HEK293 (cell line): ENCODE results near the gene CACNA1D.

Experiments used
- MZF1 ChIP-seq: fragments of 450-650 bp; formaldehyde crosslinking; IDR thresholded peaks from 2 replicates; pipeline ENCODE4 v1.5.1; 2017; ENCODE audit warnings: missing biosample characterization, missing genetic modification characterization, borderline replicate concordance
- PRDM6 ChIP-seq: fragments of 450-650 bp; formaldehyde crosslinking; IDR thresholded peaks from 2 replicates; pipeline ENCODE4 v1.5.1; 2017; ENCODE audit warnings: missing biosample characterization, missing genetic modification characterization
- WT1 ChIP-seq: fragments of 450-650 bp; formaldehyde crosslinking; IDR thresholded peaks from 2 replicates; pipeline ENCODE4 v1.5.1; 2016; ENCODE audit warnings: missing biosample characterization, missing genetic modification characterization
- ZBTB26 ChIP-seq: fragments of 450-650 bp; formaldehyde crosslinking; optimal IDR thresholded peaks from 2 replicates; pipeline ENCODE3; 2016; ENCODE audit warnings: missing biosample characterization, mild to moderate bottlenecking, missing genetic modification characterization
- ZBTB48 ChIP-seq: fragments of 450-650 bp; formaldehyde crosslinking; IDR thresholded peaks from 2 replicates; pipeline ENCODE4 v1.5.1; 2016; ENCODE audit warnings: missing biosample characterization, missing genetic modification characterization
- ZFP37 ChIP-seq: fragments of 450-650 bp; formaldehyde crosslinking; IDR thresholded peaks from 2 replicates; pipeline ENCODE4 v1.5.1; 2016; ENCODE audit warnings: missing biosample characterization, missing genetic modification characterization
- ZFP41 ChIP-seq: fragments of 450-650 bp; formaldehyde crosslinking; IDR thresholded peaks from 2 replicates; pipeline ENCODE4 v1.5.1; 2016; ENCODE audit warnings: missing biosample characterization, missing genetic modification characterization, borderline replicate concordance
- ZNF146 ChIP-seq: fragments of 450-650 bp; formaldehyde crosslinking; IDR thresholded peaks from 2 replicates; pipeline ENCODE4 v1.5.1; 2016; ENCODE audit warnings: missing biosample characterization, missing genetic modification characterization
- ZNF148 ChIP-seq: fragments of 450-650 bp; formaldehyde crosslinking; IDR thresholded peaks from 2 replicates; pipeline ENCODE4 v1.5.0; 2017; ENCODE audit warnings: missing biosample characterization, missing genetic modification characterization, borderline replicate concordance
- ZNF23 ChIP-seq: fragments of 450-650 bp; formaldehyde crosslinking; IDR thresholded peaks from 2 replicates; pipeline ENCODE4 v1.5.1; 2016; ENCODE audit warnings: missing biosample characterization, missing genetic modification characterization, borderline replicate concordance
- ZNF302 ChIP-seq: fragments of 450-650 bp; formaldehyde crosslinking; IDR thresholded peaks from 2 replicates; pipeline ENCODE4 v1.5.1; 2016; ENCODE audit warnings: missing biosample characterization, missing genetic modification characterization, low read depth
- ZNF423 ChIP-seq: fragments of 450-650 bp; formaldehyde crosslinking; IDR thresholded peaks from 2 replicates; pipeline ENCODE4 v1.5.1; 2016; ENCODE audit warnings: missing biosample characterization, missing genetic modification characterization
- ZNF433 ChIP-seq: fragments of 450-650 bp; formaldehyde crosslinking; IDR thresholded peaks from 2 replicates; pipeline ENCODE4 v1.5.1; 2016; ENCODE audit warnings: missing biosample characterization, missing genetic modification characterization, low read depth
- ZNF473 ChIP-seq: fragments of 450-650 bp; formaldehyde crosslinking; IDR thresholded peaks from 2 replicates; pipeline ENCODE4 v1.5.1; 2017; ENCODE audit warnings: missing biosample characterization, missing genetic modification characterization
- ZNF48 ChIP-seq: fragments of 450-650 bp; formaldehyde crosslinking; IDR thresholded peaks from 2 replicates; pipeline ENCODE4 v1.5.1; 2016; ENCODE audit warnings: missing biosample characterization, missing genetic modification characterization
- ZNF529 ChIP-seq: fragments of 450-650 bp; formaldehyde crosslinking; IDR thresholded peaks from 2 replicates; pipeline ENCODE4 v1.5.1; 2017; ENCODE audit warnings: missing genetic modification characterization, missing biosample characterization; ENCODE audit not compliant: insufficient replicate concordance
- ZNF558 ChIP-seq: fragments of 450-650 bp; formaldehyde crosslinking; IDR thresholded peaks from 2 replicates; pipeline ENCODE4 v1.5.1; 2016; ENCODE audit warnings: missing biosample characterization, missing genetic modification characterization
- ZNF629 ChIP-seq: fragments of 450-650 bp; formaldehyde crosslinking; IDR thresholded peaks from 2 replicates; pipeline ENCODE4 v1.5.1; 2017; ENCODE audit warnings: missing biosample characterization, missing genetic modification characterization
- ZNF660 ChIP-seq: fragments of 450-650 bp; IDR thresholded peaks from 2 replicates; pipeline ENCODE4 v1.5.1; 2018; ENCODE audit warnings: missing biosample characterization, mild to moderate bottlenecking, missing genetic modification characterization
- ZNF747 ChIP-seq: fragments of 450-650 bp; formaldehyde crosslinking; IDR thresholded peaks from 2 replicates; pipeline ENCODE4 v1.5.1; 2016; ENCODE audit warnings: missing biosample characterization, missing genetic modification characterization
- ZSCAN23 ChIP-seq: fragments of 450-650 bp; formaldehyde crosslinking; IDR thresholded peaks from 2 replicates; pipeline ENCODE4 v1.5.1; 2016; ENCODE audit warnings: missing biosample characterization, missing genetic modification characterization
- TF ChIP-seq, protein P1 (sequence below): fragments of 450-650 bp; formaldehyde crosslinking; IDR thresholded peaks from 2 replicates; pipeline ENCODE4 v1.5.1; 2016; ENCODE audit warnings: missing biosample characterization, missing genetic modification characterization
- TF ChIP-seq, protein P2 (sequence below): fragments of 450-650 bp; formaldehyde crosslinking; IDR thresholded peaks from 2 replicates; pipeline ENCODE4 v1.5.1; 2016; ENCODE audit warnings: missing biosample characterization, missing genetic modification characterization
- TF ChIP-seq, protein P3 (sequence below): fragments of 450-650 bp; formaldehyde crosslinking; IDR thresholded peaks from 2 replicates; pipeline ENCODE4 v1.5.1; 2016; ENCODE audit warnings: missing biosample characterization, missing genetic modification characterization
- TF ChIP-seq, protein P4 (sequence below): fragments of 450-650 bp; formaldehyde crosslinking; conservative IDR thresholded peaks from 2 replicates; pipeline ENCODE4 v1.5.1; 2016; ENCODE audit warnings: low read depth, missing biosample characterization, missing genetic modification characterization

CACNA1D gene

GRCh38 chr3:53489787-53490458, 4.5 kb upstream of the CACNA1D start (continued):
- TF ChIP-seq, protein P1, sequence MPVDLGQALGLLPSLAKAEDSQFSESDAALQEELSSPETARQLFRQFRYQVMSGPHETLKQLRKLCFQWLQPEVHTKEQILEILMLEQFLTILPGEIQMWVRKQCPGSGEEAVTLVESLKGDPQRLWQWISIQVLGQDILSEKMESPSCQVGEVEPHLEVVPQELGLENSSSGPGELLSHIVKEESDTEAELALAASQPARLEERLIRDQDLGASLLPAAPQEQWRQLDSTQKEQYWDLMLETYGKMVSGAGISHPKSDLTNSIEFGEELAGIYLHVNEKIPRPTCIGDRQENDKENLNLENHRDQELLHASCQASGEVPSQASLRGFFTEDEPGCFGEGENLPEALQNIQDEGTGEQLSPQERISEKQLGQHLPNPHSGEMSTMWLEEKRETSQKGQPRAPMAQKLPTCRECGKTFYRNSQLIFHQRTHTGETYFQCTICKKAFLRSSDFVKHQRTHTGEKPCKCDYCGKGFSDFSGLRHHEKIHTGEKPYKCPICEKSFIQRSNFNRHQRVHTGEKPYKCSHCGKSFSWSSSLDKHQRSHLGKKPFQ (tag by site-specific recombination), result peak; percentile 54; the same call in 1 of the 2 replicates
- TF ChIP-seq ZNF433 (no peak), WT1 (tag by site-specific recombination) (0 out of 2 replicates have a peak, but pooled peaks have one; percentile 32), ZNF148 (tag by site-specific recombination) (no peak), ZNF302 (tag by site-specific recombination) (no peak), ZNF48 (tag by site-specific recombination) (no peak), ZFP37 (tag by site-specific recombination) (no peak), PRDM6 (peak; percentile 83), ZNF558 (tag by site-specific recombination) (no peak), ZNF660 (tag by site-specific recombination) (no peak), ZNF146 (tag by site-specific recombination) (no peak), ZNF423 (tag by site-specific recombination) (0 out of 2 replicates have a peak, but pooled peaks have one; percentile 19), ZBTB48 (tag by site-specific recombination) (no peak), ZNF473 (tag by site-specific recombination) (no peak), ZNF629 (tag by site-specific recombination) (no peak), ZNF529 (tag by site-specific recombination) (no peak), ZBTB26 (no peak), ZNF23 (no peak), ZFP41 (no peak), MZF1 (tag by site-specific recombination) (no peak), ZSCAN23 (tag by site-specific recombination) (no peak), ZNF747 (tag by site-specific recombination) (no peak)
- TF ChIP-seq, protein P2, sequence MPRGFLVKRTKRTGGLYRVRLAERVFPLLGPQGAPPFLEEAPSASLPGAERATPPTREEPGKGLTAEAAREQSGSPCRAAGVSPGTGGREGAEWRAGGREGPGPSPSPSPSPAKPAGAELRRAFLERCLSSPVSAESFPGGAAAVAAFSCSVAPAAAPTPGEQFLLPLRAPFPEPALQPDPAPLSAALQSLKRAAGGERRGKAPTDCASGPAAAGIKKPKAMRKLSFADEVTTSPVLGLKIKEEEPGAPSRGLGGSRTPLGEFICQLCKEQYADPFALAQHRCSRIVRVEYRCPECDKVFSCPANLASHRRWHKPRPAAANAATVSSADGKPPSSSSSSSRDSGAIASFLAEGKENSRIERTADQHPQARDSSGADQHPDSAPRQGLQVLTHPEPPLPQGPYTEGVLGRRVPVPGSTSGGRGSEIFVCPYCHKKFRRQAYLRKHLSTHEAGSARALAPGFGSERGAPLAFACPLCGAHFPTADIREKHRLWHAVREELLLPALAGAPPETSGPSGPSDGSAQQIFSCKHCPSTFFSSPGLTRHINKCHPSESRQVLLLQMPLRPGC, result no peak
- TF ChIP-seq, protein P3, sequence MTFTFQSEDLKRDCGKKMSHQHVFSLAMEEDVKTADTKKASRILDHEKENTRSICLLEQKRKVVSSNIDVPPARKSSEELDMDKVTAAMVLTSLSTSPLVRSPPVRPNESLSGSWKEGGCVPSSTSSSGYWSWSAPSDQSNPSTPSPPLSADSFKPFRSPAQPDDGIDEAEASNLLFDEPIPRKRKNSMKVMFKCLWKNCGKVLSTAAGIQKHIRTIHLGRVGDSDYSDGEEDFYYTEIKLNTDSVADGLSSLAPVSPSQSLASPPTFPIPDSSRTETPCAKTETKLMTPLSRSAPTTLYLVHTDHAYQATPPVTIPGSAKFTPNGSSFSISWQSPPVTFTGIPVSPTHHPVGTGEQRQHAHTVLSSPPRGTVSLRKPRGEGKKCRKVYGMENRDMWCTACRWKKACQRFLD (tag by site-specific recombination), result no peak
- TF ChIP-seq, protein P4, sequence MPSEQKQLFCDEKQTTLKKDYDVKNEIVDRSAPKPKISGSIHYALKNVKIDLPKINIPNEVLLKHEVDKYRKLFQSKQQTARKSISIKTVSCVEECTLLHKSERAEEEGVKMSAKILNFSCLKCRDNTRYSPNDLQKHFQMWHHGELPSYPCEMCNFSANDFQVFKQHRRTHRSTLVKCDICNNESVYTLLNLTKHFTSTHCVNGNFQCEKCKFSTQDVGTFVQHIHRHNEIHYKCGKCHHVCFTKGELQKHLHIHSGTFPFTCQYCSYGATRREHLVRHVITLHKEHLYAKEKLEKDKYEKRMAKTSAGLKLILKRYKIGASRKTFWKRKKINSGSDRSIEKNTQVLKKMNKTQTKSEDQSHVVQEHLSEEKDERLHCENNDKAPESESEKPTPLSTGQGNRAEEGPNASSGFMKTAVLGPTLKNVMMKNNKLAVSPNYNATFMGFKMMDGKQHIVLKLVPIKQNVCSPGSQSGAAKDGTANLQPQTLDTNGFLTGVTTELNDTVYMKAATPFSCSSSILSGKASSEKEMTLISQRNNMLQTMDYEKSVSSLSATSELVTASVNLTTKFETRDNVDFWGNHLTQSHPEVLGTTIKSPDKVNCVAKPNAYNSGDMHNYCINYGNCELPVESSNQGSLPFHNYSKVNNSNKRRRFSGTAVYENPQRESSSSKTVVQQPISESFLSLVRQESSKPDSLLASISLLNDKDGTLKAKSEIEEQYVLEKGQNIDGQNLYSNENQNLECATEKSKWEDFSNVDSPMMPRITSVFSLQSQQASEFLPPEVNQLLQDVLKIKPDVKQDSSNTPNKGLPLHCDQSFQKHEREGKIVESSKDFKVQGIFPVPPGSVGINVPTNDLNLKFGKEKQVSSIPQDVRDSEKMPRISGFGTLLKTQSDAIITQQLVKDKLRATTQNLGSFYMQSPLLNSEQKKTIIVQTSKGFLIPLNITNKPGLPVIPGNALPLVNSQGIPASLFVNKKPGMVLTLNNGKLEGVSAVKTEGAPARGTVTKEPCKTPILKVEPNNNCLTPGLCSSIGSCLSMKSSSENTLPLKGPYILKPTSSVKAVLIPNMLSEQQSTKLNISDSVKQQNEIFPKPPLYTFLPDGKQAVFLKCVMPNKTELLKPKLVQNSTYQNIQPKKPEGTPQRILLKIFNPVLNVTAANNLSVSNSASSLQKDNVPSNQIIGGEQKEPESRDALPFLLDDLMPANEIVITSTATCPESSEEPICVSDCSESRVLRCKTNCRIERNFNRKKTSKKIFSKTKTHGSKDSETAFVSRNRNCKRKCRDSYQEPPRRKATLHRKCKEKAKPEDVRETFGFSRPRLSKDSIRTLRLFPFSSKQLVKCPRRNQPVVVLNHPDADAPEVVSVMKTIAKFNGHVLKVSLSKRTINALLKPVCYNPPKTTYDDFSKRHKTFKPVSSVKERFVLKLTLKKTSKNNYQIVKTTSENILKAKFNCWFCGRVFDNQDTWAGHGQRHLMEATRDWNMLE (tag by site-specific recombination), result no peak
